GM18858 (cell line): ENCODE measurements around the gene ZNF609.
A peak's percentile ranks its signal among the peaks of the same experiment; 100 is the strongest.
"Not testable (repeated sequence)": the region's sequence is repeated elsewhere in the genome, so short reads cannot be mapped to it uniquely, and the experiment has no call there.

Source experiments
- ATAC-seq: cut with Tn5 transposase; IDR thresholded peaks from one replicate; pipeline ENCODE4 v1.9.1; 2021; ENCODE audit not compliant: unreplicated experiment

Gene ZNF609

GRCh38 chr15:64618540-64618939 is 158.2 kb downstream of the ZNF609 start:
- ATAC-seq: no peak

- ATAC-seq: no peak
Measured at GRCh38 chr15:64619880-64620839, 159.8 kb downstream of the ZNF609 start.

- no peak for ATAC-seq
Measured at GRCh38 chr15:64621056-64621455, 160.7 kb downstream of the ZNF609 start.

- peak; percentile 50 for ATAC-seq
Measured at GRCh38 chr15:64622410-64623260, 162.3 kb downstream of the ZNF609 start.

GRCh38 chr15:64623347-64623996 is 163.1 kb downstream of the ZNF609 start:
- ATAC-seq: no peak

- ATAC-seq: no peak
Measured at GRCh38 chr15:64624242-64624641, 163.9 kb downstream of the ZNF609 start.

- no peak for ATAC-seq
Measured at GRCh38 chr15:64629063-64629462, 168.7 kb downstream of the ZNF609 start.

GRCh38 chr15:64630396-64631107 is 170.2 kb downstream of the ZNF609 start:
- ATAC-seq: no peak

GRCh38 chr15:64632639-64633038 is 172.3 kb downstream of the ZNF609 start:
- not testable (repeated sequence) for ATAC-seq

- no peak for ATAC-seq
Measured at GRCh38 chr15:64633332-64633731, 173.0 kb downstream of the ZNF609 start.

GRCh38 chr15:64634027-64634426 is 173.6 kb downstream of the ZNF609 start:
- peak; percentile 43 for ATAC-seq

GRCh38 chr15:64634576-64635498 is 174.5 kb downstream of the ZNF609 start:
- no peak for ATAC-seq

- ATAC-seq: no peak
Measured at GRCh38 chr15:64635499-64636495, 175.4 kb downstream of the ZNF609 start.

GRCh38 chr15:64636556-64636955 is 176.2 kb downstream of the ZNF609 start:
- no peak for ATAC-seq

GRCh38 chr15:64637412-64637811 is 177.0 kb downstream of the ZNF609 start:
- no peak for ATAC-seq

- ATAC-seq: not testable (repeated sequence)
Measured at GRCh38 chr15:64639744-64640143, 179.4 kb downstream of the ZNF609 start.

- ATAC-seq: no peak
Measured at GRCh38 chr15:64640146-64640871, 179.9 kb downstream of the ZNF609 start.

GRCh38 chr15:64642875-64643274 is 182.5 kb downstream of the ZNF609 start:
- ATAC-seq: no peak
